Body of pancreas (tissue), 4 donors: ENCODE measurements around the gene LRRC15.

Experiments used
- POLR2A ChIP-seq, 3 donors: fragments of 450-650 bp; IDR thresholded peaks; one replicate each; pipeline ENCODE4 v1.6.1; 2016; ENCODE audit warnings: antibody characterized with exemption in 3 of 3, mild to moderate bottlenecking in 2 of 3
- TF ChIP-seq, protein P1 (sequence below), 7 experiments: fragments of 450-650 bp in 4 of 7; fragments of 200-600 bp in 3 of 7; sonication (generic) in 3 of 7; IDR thresholded peaks; one replicate each; pipeline ENCODE4 v1.5.1; 2016 to 2019; ENCODE audit warnings: antibody characterized with exemption in 7 of 7

DNA sequence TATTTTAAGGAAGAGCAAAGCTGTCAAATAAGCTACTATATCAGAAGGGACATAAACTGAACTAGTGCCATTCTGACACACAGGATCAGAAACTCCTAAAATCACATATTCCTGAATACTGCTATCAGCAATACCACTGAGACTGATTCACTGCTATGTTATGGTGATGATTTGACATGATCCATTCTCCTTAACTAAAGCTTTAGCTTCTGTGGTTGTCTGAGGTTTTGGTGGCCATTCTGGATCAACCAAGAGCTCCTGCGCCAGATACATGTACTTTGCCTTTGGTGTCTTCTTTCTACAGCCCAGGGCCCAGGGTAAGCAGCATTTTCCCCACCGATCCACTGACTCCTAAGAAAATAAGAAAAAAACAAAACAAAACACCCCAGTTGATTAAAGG, 36.2 kb upstream of the LRRC15 start:
- no peak for TF ChIP-seq POLR2A (IDR thresholded peaks at IDR 0.05)
- TF ChIP-seq, protein P1, sequence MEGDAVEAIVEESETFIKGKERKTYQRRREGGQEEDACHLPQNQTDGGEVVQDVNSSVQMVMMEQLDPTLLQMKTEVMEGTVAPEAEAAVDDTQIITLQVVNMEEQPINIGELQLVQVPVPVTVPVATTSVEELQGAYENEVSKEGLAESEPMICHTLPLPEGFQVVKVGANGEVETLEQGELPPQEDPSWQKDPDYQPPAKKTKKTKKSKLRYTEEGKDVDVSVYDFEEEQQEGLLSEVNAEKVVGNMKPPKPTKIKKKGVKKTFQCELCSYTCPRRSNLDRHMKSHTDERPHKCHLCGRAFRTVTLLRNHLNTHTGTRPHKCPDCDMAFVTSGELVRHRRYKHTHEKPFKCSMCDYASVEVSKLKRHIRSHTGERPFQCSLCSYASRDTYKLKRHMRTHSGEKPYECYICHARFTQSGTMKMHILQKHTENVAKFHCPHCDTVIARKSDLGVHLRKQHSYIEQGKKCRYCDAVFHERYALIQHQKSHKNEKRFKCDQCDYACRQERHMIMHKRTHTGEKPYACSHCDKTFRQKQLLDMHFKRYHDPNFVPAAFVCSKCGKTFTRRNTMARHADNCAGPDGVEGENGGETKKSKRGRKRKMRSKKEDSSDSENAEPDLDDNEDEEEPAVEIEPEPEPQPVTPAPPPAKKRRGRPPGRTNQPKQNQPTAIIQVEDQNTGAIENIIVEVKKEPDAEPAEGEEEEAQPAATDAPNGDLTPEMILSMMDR (IDR thresholded peaks at IDR 0.05): no peak
